AG09309 (cell line): Measurements from ENCODE around the gene COPG1.
"Not testable (repeated sequence)": the region's sequence is repeated elsewhere in the genome, so short reads cannot be mapped to it uniquely, and the experiment has no call there.

Experiments
- DNase-seq: peaks from one replicate; pipeline ENCODE4 v3.0.0-alpha.2; 2010; ENCODE audit warnings: low read depth
- H3K4me3 ChIP-seq: 2 replicates; pipeline ENCODE4 v1.5.1; 2011; ENCODE audit warnings: mild to moderate bottlenecking, low read depth, low read length, moderate library complexity; ENCODE audit not compliant: control insufficient read depth
- TF ChIP-seq, protein P1 (sequence below): IDR thresholded peaks from 2 replicates; pipeline ENCODE4 v1.5.1; 2011; ENCODE audit warnings: mild to moderate bottlenecking, low read depth, low read length, inconsistent platforms; ENCODE audit not compliant: insufficient read depth, control insufficient read depth; ENCODE audit errors: missing control alignments

The COPG1 gene

DNA sequence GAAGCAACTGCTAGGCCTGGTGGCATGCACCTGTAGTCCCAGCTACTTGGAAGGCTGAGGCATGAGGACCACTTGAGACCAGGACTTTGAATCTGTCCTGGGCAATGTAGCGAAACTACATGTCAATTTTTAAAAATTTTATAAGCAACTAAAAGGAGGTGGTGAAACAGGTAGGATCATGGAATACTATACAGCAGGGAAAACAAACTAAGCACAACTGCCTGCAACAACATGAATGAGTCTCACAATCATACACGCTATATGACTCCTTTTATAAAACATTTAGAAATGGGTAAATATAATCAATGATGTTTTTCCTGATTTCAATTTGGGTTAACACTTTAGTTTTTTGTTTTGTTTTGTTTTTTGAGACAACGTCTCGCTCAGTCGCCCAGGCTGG, 36.2 kb upstream of the COPG1 start:
- no peak overlapping the region for H3K4me3 ChIP-seq
- TF ChIP-seq, protein P1, sequence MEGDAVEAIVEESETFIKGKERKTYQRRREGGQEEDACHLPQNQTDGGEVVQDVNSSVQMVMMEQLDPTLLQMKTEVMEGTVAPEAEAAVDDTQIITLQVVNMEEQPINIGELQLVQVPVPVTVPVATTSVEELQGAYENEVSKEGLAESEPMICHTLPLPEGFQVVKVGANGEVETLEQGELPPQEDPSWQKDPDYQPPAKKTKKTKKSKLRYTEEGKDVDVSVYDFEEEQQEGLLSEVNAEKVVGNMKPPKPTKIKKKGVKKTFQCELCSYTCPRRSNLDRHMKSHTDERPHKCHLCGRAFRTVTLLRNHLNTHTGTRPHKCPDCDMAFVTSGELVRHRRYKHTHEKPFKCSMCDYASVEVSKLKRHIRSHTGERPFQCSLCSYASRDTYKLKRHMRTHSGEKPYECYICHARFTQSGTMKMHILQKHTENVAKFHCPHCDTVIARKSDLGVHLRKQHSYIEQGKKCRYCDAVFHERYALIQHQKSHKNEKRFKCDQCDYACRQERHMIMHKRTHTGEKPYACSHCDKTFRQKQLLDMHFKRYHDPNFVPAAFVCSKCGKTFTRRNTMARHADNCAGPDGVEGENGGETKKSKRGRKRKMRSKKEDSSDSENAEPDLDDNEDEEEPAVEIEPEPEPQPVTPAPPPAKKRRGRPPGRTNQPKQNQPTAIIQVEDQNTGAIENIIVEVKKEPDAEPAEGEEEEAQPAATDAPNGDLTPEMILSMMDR = no peak
- no peak for DNase-seq

DNA sequence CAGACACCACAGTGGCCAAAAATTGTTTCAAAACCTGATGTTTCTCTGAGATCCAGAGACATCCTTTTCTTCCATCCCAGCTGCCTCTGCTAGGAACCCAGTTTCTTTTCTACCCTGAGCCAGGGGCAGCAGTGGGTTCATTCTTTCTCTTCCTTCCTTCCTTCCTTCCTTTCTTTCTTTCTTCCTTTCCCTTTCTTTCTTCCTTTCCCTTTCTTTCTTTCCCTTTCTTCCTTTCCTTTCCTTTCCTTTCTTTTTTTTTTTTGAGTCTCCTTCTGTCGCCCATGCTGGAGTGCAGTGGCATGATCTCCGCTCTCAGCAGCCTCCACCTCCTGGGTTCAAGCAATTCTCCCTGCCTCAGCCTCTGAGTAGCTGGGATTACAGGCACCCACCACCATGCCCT, 30.7 kb upstream of the COPG1 start:
- H3K4me3 ChIP-seq = no peak overlapping the region
- TF ChIP-seq, protein P1 = no peak
- no peak for DNase-seq

DNA sequence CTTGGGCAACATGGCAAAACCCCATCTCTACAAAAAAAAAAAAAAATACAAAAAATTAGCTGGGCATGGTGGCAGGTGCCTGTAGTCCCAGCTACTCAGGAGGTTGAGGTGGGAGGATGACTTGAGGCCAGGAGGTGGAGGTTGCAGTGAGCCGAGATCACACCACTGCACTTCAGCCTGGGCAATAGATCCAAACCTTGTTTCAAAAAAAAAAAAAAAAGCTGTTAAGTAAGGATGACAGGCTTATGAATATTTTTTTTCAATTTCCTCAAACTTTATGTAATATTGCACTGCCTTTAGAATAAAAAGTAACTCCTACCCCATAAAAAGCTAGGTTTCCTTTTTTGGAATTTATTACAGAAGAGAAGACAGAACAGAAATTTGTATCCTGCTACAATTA, 25.0 kb upstream of the COPG1 start:
- DNase-seq, H3K4me3 ChIP-seq: not testable (repeated sequence)

DNA sequence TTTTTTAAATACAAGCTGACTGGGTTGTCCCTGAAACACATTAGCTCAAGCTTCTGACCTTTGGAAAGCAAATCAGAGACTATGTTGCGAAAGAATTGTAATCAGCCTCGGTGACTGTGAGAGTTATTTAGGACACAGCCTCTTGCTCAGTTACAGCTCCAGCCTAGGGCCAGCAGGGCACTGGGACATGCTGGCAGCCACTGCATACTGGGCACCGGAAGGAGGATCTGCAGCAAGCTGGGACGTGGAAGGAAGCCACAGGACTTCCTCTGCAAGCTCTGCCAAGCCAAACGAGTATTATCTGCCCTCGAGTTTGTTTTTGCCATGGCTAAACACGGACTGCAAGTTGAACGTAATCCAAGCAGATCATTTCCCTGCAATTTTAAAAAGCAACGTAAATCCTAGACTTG, 24.4 kb upstream of the COPG1 start:
- no peak overlapping the region; the same call in 1 of the 2 replicates for H3K4me3 ChIP-seq
- TF ChIP-seq, protein P1 = no peak
- DNase-seq = peak; percentile 35

DNA sequence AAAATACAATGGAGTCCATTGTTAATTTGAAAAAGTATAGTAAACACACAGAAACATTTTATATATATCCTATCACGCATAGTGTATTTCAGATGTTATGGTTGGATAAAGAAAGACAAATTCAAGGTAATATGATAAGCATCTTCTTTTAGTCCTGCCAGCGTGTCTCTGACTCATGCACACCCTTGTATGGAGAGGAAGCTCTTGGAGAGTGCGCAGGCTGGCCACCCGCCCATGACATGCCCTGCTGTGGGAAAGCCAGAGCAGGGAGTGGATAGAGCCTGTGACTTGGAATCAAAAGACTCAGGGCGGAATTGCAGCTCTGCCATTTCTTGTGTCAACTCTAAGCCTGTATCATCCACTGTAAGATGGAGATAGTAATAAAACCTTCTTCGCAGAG, 23.0 kb upstream of the COPG1 start:
- peak; percentile 72 for DNase-seq
- TF ChIP-seq, protein P1 = no peak
- H3K4me3 ChIP-seq = no peak overlapping the region

DNA sequence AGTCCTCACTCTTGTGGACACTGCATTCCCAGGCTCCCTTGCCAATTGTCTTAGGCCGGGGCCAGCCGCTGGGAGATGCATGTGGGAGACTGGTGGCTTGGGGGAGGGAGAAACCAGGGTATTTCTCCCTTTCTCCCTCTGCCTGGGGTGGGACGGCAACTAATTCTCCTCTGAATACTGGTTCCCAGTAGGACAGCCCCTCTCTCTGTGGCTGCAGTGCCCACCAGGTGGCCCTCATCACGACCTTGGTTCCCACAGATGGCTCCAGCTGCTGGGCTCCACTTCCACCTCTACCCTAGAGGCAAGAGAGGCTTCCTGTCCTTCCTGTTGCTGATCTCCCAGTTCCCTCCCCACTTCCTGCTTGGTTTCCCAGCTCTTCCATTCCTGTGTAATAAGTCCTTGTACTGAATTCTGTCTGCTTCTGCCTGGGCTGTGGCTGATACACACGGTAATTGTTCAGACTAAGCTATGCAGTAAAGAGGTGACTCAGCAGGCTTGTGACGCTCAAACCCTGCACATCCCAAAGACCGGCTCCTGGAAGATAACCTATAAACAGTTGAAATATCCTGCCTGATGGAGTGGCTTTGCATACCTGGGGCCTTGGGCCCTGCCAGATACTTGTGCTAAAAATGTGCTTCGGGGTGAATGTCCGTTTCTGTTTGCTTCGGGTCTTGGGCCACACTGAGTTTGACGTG, 20.4 kb upstream of the COPG1 start:
- DNase-seq = peak; percentile 49
- H3K4me3 ChIP-seq = no peak overlapping the region
- TF ChIP-seq, protein P1 = no peak

DNA sequence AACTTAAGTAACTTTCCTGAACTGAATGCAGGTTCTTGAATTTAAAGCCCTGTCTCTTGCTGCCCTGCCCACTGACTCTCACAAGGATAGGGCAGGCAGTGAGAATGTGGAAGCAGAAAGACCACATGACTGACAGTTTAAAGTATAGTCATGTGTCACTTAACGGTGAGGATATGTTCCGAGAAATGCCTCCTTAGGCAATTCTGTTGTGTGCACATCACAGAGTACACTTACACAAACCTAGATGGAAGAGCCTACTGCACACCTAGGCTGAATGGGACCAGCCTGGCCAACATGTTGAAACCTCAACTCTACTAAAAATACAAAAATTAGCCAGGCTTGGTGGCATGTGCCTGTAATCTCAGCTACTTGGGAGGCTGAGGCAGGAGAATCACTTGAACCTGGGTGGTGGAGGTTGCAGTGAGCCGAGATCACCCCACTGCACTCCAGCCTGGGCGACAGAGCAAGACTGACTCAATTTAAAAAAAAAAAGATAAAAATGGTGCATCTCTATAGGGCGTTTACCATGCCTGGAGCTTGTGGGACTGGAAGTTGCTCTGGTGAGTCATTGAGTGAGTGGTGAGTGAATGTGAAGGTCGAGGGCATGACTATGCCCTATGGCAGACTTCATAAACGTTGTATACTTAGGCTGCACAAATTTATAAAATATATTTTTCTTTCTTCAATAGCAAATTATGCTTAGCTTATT, 18.9 kb upstream of the COPG1 start:
- H3K4me3 ChIP-seq = no peak overlapping the region
- TF ChIP-seq, protein P1 = no peak
- peak; percentile 52 for DNase-seq
